Right atrium auricular region (tissue), 2 donors: ENCODE results near the gene KHNYN. TPM values are rescaled to one million over a fixed set of nuclear protein-coding genes. Genes with fewer than 3 reads are reported as not detected.

ENCODE experiments used
- DNase-seq: peaks from one replicate; pipeline ENCODE4 v3.0.0-alpha.2; 2019; ENCODE audit warnings: low spot score
- H3K27ac ChIP-seq, 2 donors: fragments of 200-600 bp; sonication (generic); 1 replicate in 1 of 2; 2 replicates in 1 of 2; pipeline ENCODE4 v1.5.1; 2016 to 2019
- H3K27me3 ChIP-seq, 2 donors: fragments of 200-600 bp; sonication (generic); one replicate each; pipeline versions ENCODE4 v1.5.1 to v1.6.0; 2017 to 2019
- H3K36me3 ChIP-seq: fragments of 200-600 bp; sonication (generic); one replicate; pipeline ENCODE4 v1.5.1; 2016
- H3K4me1 ChIP-seq, 2 donors: fragments of 200-600 bp; sonication (generic); one replicate each; pipeline versions ENCODE4 v1.5.1 to v1.6.0; 2017 to 2019
- H3K4me3 ChIP-seq, 2 donors: fragments of 200-600 bp; sonication (generic); 1 replicate in 1 of 2; 2 replicates in 1 of 2; pipeline ENCODE4 v1.5.1; 2017 to 2019; ENCODE audit warnings: mild to moderate bottlenecking in 1 of 2, moderate library complexity in 1 of 2
- H3K9me3 ChIP-seq, 2 donors: fragments of 200-600 bp; sonication (generic); one replicate each; pipeline ENCODE4 v1.5.1; 2019
- CTCF ChIP-seq, 2 donors: fragments of 200-600 bp; sonication (generic); IDR thresholded peaks; one replicate each; pipeline ENCODE4 v1.5.1; 2019; ENCODE audit warnings: antibody characterized with exemption in 2 of 2
- total RNA-seq, 2 donors: library from RNA; depleted of rRNA; stranded (reverse); fragments of >200 nt; gene quantifications; one replicate each; pipeline ENCODE4 v1.1.0, GENCODE V29; 2016

Gene KHNYN
- total RNA-seq, 2 donors from 2014 or later: 16.3 to 23.0 TPM

DNA sequence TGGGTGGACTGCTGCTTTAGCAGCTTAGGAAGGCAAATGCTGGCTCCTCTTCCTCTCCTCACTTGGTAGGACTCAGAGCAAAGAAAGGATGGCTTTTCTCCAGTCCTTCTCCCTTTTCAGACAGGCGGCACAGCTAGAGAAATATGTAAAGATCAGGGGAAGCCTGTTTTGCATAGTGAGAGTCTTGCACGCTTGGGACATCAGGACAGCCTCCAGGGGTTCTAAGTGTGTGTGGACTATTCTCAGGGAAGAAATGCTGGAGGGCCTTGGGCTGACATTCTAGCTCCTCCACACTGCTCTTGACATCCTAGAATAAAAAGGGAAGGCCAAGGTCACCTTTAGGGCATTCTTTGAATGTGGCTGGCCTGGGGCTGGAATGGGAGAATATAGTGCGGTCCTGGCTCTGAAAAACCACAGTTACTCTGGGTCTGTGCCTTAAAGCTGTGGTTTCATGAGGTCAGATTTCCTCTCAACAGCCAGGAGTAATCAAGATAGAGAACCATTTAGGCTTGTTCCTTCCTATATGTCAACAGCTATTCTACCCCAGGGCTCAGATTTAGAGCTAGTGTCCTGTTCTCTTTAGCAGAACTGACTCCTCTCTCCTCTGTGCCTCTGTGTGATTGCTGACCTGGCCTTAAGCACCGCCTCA is 54.0 kb downstream of the KHNYN start:
- Histone ChIP-seq H3K4me1 (no peaks in the 10 kb centered on the region), H3K4me3 (no peak overlapping the region), H3K27me3 (no peaks in the 10 kb centered on the region), H3K36me3 (no peaks in the 10 kb centered on the region), H3K9me3 (no peaks in the 10 kb centered on the region), H3K27ac (no peak overlapping the region)
- TF ChIP-seq CTCF (IDR thresholded peaks at IDR 0.05): no peak
- no peak for DNase-seq

Other genes starting within 250 kb of the KHNYN start
- gene IPO4, start 241.1 kb upstream of the KHNYN start, total RNA-seq: 10 to 100 TPM; 12.1 to 15.7 TPM
- 10 to 100 TPM; 23.5 to 42.7 TPM for gene TM9SF1, start 234.5 kb upstream of the KHNYN start, total RNA-seq
- not detected for gene TSSK4, start 224.3 kb upstream of the KHNYN start, total RNA-seq
- 10 to 100 TPM; 31.6 to 63.0 TPM for gene CHMP4A, start 216.5 kb upstream of the KHNYN start, total RNA-seq
- gene MDP1, start 213.9 kb upstream of the KHNYN start, total RNA-seq: 10 to 100 TPM; 15.5 to 19.7 TPM
- gene NEDD8, start 197.6 kb upstream of the KHNYN start, total RNA-seq: 100 to 1,000 TPM; 184 to 206 TPM
- gene GMPR2, start 197.0 kb upstream of the KHNYN start, total RNA-seq: 10 to 100 TPM; 28.1 to 31.7 TPM
- gene TINF2, start 187.3 kb upstream of the KHNYN start, total RNA-seq: 10 to 100 TPM; 28.2 to 36.3 TPM
- 10 to 100 TPM; 11.9 to 36.9 TPM for gene TGM1, start 166.8 kb upstream of the KHNYN start, total RNA-seq
- gene RABGGTA, start 158.4 kb upstream of the KHNYN start, total RNA-seq: 10 to 100 TPM; 21.3 to 22.2 TPM
- gene DHRS1, start 130.2 kb upstream of the KHNYN start, total RNA-seq: 10 to 100 TPM; 10.1 to 13.7 TPM
- gene NOP9, start 130.1 kb upstream of the KHNYN start, total RNA-seq: 10 to 100 TPM; 13.9 to 15.5 TPM
- 1 to 10 TPM; 2.0 to 6.6 TPM for gene CIDEB, start 122.0 kb upstream of the KHNYN start, total RNA-seq
- 1 to 10 TPM in 1 of 2 donors, under 1 TPM in 1; 0.98 to 1.4 TPM for gene LTB4R2, start 119.8 kb upstream of the KHNYN start, total RNA-seq
- gene LTB4R, start 118.5 kb upstream of the KHNYN start, total RNA-seq: 1 to 10 TPM; 1.9 to 3.0 TPM
- gene ADCY4, start 94.9 kb upstream of the KHNYN start, total RNA-seq: 10 to 100 TPM; 17.1 to 25.5 TPM
- 1 to 10 TPM; 1.9 to 3.8 TPM for gene RIPK3, start 90.0 kb upstream of the KHNYN start, total RNA-seq
- 10 to 100 TPM; 12.5 to 13.4 TPM for gene NFATC4, start 61.8 kb upstream of the KHNYN start, total RNA-seq
- gene NYNRIN, start 31.0 kb upstream of the KHNYN start, total RNA-seq: 10 to 100 TPM in 1 of 2 donors, 1 to 10 TPM in 1; 6.0 to 10.1 TPM
- gene CBLN3, start 286 bp upstream of the KHNYN start, total RNA-seq: 1 to 10 TPM in 1 of 2 donors, under 1 TPM in 1; 0.48 to 1.4 TPM
- 10 to 100 TPM; 49.2 to 55.1 TPM for gene SDR39U1, start 12.8 kb downstream of the KHNYN start, total RNA-seq
- gene CMA1, start 78.3 kb downstream of the KHNYN start, total RNA-seq: not detected
- gene CTSG, start 146.3 kb downstream of the KHNYN start, total RNA-seq: not detected
- under 1 TPM in 1 of 2 donors, not detected in 1; 0.93 TPM for gene GZMH, start 179.7 kb downstream of the KHNYN start, total RNA-seq
- gene GZMB, start 204.2 kb downstream of the KHNYN start, total RNA-seq: 1 to 10 TPM in 1 of 2 donors, not detected in 1; 2.0 TPM